Loucy (cell line): ENCODE measurements around the gene NAALADL2.

ENCODE experiments used
- H2AFZ ChIP-seq: fragments of 200-600 bp; sonication (generic); 2 replicates; pipeline ENCODE4 v1.6.0; 2016; ENCODE audit warnings: antibody characterized with exemption, mild to moderate bottlenecking, low read length, moderate library complexity
- H3F3A ChIP-seq: fragments of 200-600 bp; 2 replicates; pipeline ENCODE4 v1.6.0; 2016; ENCODE audit warnings: antibody characterized with exemption, low read depth, mild to moderate bottlenecking
- H3K27me3 ChIP-seq: fragments of 200-600 bp; sonication (generic); 2 replicates; pipeline ENCODE4 v1.6.1; 2014; ENCODE audit warnings: low read length, mild to moderate bottlenecking; ENCODE audit not compliant: insufficient read depth, poor library complexity, severe bottlenecking
- H3K36me3 ChIP-seq: fragments of 200-600 bp; sonication (generic); 2 replicates; pipeline ENCODE4 v1.6.1; 2016; ENCODE audit warnings: low read length; ENCODE audit not compliant: insufficient read depth
- H3K4me1 ChIP-seq: fragments of 200-600 bp; sonication (generic); 2 replicates; pipeline ENCODE4 v1.5.1; 2014; ENCODE audit warnings: low read length, mild to moderate bottlenecking; ENCODE audit not compliant: insufficient read depth, poor library complexity, severe bottlenecking
- H3K4me2 ChIP-seq: fragments of 200-600 bp; sonication (generic); 2 replicates; pipeline ENCODE4 v1.6.0; 2014; ENCODE audit warnings: antibody characterized with exemption, low read length, low read depth, mild to moderate bottlenecking; ENCODE audit not compliant: poor library complexity, severe bottlenecking
- H3K4me3 ChIP-seq: fragments of 200-600 bp; sonication (generic); 2 replicates; pipeline ENCODE4 v1.5.1; 2014; ENCODE audit warnings: low read length, mild to moderate bottlenecking, mixed read lengths; ENCODE audit not compliant: poor library complexity, severe bottlenecking
- H3K79me2 ChIP-seq: fragments of 200-600 bp; sonication (generic); 2 replicates; pipeline ENCODE4 v1.6.1; 2014; ENCODE audit warnings: low read length; ENCODE audit not compliant: insufficient read depth
- H3K9ac ChIP-seq: fragments of 200-600 bp; sonication (generic); 2 replicates; pipeline ENCODE4 v1.6.0; 2014; ENCODE audit warnings: mild to moderate bottlenecking, low read depth, low read length, moderate library complexity; ENCODE audit not compliant: poor library complexity, severe bottlenecking
- H3K9me2 ChIP-seq: fragments of 200-600 bp; sonication (generic); replicated peaks from 2 replicates; pipeline ENCODE4 v1.6.1; 2016; ENCODE audit warnings: low read depth, low read length, mixed read lengths
- H3K9me3 ChIP-seq: fragments of 200-600 bp; sonication (generic); 2 replicates; pipeline ENCODE4 v1.6.1; 2014; ENCODE audit warnings: mild to moderate bottlenecking, antibody characterized with exemption, low read length, low read depth; ENCODE audit not compliant: insufficient read depth
- H4K20me1 ChIP-seq: fragments of 200-600 bp; sonication (generic); 2 replicates; pipeline ENCODE4 v1.6.0; 2014; ENCODE audit warnings: antibody characterized with exemption, low read length, mild to moderate bottlenecking; ENCODE audit not compliant: insufficient read depth, poor library complexity, severe bottlenecking
- EZH2phosphoT487 ChIP-seq: fragments of 200-600 bp; IDR thresholded peaks from 2 replicates; pipeline ENCODE4 v1.6.1; 2018; ENCODE audit warnings: antibody characterized with exemption, mild to moderate bottlenecking, moderate library complexity, borderline replicate concordance
- TF ChIP-seq, protein P1 (sequence below): fragments of 200-600 bp; sonication (generic); conservative IDR thresholded peaks from 2 replicates; pipeline ENCODE4 v1.5.1; 2014; ENCODE audit warnings: mild to moderate bottlenecking, antibody characterized with exemption, low read length

Gene NAALADL2

DNA sequence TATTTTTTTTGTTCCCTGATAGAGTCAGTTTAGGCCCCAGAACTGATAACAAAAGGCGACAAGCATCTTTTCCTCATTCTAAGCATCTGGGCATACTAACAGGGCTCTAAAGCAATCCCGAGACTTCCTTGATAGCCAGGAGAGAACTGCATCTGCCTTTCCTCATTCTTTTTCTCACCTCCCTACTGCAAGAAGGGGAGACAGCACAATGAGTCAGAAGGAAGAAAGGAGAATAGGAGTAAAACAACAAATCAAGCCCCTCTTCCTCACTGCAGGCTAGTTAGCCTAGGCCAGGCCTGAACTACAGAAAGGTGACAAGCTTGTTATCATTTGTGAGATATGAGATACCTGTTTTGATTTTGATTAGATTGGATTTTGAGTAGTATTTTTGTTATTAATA is 97.9 kb downstream of the NAALADL2 start:
- no peaks in the 10 kb centered on the region for H3K9me3 ChIP-seq
- H3K79me2 ChIP-seq, result no peaks in the 10 kb centered on the region
- H3K36me3 ChIP-seq, result no peaks in the 10 kb centered on the region
- H3K27me3 ChIP-seq, result no peaks in the 10 kb centered on the region
- no peaks in the 10 kb centered on the region for H4K20me1 ChIP-seq
- H3K4me1 ChIP-seq, result no peaks in the 10 kb centered on the region
- no peaks in the 10 kb centered on the region for H3K9me2 ChIP-seq
- no peak overlapping the region for H3K4me2 ChIP-seq
- TF ChIP-seq EZH2phosphoT487, result no peak
- TF ChIP-seq, protein P1, sequence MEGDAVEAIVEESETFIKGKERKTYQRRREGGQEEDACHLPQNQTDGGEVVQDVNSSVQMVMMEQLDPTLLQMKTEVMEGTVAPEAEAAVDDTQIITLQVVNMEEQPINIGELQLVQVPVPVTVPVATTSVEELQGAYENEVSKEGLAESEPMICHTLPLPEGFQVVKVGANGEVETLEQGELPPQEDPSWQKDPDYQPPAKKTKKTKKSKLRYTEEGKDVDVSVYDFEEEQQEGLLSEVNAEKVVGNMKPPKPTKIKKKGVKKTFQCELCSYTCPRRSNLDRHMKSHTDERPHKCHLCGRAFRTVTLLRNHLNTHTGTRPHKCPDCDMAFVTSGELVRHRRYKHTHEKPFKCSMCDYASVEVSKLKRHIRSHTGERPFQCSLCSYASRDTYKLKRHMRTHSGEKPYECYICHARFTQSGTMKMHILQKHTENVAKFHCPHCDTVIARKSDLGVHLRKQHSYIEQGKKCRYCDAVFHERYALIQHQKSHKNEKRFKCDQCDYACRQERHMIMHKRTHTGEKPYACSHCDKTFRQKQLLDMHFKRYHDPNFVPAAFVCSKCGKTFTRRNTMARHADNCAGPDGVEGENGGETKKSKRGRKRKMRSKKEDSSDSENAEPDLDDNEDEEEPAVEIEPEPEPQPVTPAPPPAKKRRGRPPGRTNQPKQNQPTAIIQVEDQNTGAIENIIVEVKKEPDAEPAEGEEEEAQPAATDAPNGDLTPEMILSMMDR, result no peak
- H3K9ac ChIP-seq, result no peak overlapping the region
- no peaks in the 10 kb centered on the region for H3F3A ChIP-seq
- no peak overlapping the region for H2AFZ ChIP-seq
- no peak overlapping the region for H3K4me3 ChIP-seq

DNA sequence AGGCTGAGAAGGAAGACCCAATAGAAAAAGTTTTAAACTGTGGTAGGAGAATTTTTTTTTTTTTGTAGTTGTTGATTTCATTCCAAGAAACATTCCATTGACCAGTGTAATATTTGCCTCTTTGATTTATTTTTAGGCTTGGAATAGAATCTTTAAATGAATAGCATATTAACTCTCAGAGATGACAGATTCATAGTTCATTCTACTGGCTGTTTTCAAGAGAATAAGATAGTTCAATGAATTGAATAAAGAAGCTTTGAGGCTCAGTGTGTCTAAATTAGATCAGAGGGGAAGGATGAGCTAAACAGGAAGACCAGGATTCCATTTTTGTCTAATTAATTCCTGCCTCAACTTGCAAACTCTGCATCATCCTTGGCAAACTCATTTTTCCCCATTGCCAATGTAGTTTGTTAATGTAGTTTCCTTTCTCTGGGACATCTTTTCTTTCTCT is 98.4 kb downstream of the NAALADL2 start:
- H3K4me3 ChIP-seq, result no peak overlapping the region
- H3K4me1 ChIP-seq, result no peaks in the 10 kb centered on the region
- no peak overlapping the region for H3K4me2 ChIP-seq
- no peaks in the 10 kb centered on the region for H3K36me3 ChIP-seq
- H4K20me1 ChIP-seq, result no peaks in the 10 kb centered on the region
- H3K9ac ChIP-seq, result no peak overlapping the region
- H2AFZ ChIP-seq, result no peak overlapping the region
- H3F3A ChIP-seq, result no peaks in the 10 kb centered on the region
- H3K9me3 ChIP-seq, result no peaks in the 10 kb centered on the region
- no peaks in the 10 kb centered on the region for H3K27me3 ChIP-seq
- no peaks in the 10 kb centered on the region for H3K79me2 ChIP-seq
- TF ChIP-seq, protein P1, result no peak
- TF ChIP-seq EZH2phosphoT487, result no peak
- no peaks in the 10 kb centered on the region for H3K9me2 ChIP-seq

DNA sequence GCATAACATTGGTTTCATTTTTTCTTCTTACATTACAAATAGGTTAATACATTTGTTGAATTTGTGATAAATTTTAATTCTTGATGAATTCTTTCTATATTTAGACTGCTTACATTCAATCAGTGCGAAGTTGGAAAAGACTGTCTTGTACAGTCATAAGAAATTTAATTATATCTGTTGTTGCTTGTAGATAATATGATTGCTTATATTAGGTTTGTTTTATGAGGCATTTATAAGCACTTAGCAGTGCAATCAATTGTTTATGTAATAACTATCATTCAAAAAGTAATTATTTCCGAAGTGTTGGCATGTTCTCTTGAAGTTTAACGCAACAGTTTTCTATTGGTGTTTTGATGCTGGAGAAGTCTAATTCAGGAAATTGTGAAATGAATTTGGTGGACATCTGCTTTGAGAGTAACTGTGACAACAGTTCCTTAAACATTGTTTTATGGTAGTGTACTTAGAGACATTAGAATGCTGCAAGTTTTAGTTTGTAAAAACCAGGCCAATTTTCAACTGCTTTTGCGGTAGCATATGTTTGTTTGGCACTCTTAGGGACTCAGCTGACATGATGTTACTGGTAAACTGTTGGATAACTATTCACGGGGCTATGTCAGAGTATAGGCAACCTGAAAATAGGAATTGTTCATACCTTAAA is 99.7 kb downstream of the NAALADL2 start:
- H3K4me2 ChIP-seq, result no peak overlapping the region
- no peak for TF ChIP-seq EZH2phosphoT487
- TF ChIP-seq, protein P1, result no peak
- H3F3A ChIP-seq, result no peaks in the 10 kb centered on the region
- H2AFZ ChIP-seq, result no peak overlapping the region
- H3K4me3 ChIP-seq, result no peak overlapping the region
- no peak overlapping the region for H3K9ac ChIP-seq
- H3K79me2 ChIP-seq, result no peaks in the 10 kb centered on the region
- no peaks in the 10 kb centered on the region for H3K36me3 ChIP-seq
- H4K20me1 ChIP-seq, result no peaks in the 10 kb centered on the region
- no peaks in the 10 kb centered on the region for H3K9me2 ChIP-seq
- no peaks in the 10 kb centered on the region for H3K27me3 ChIP-seq
- H3K9me3 ChIP-seq, result no peaks in the 10 kb centered on the region
- H3K4me1 ChIP-seq, result no peaks in the 10 kb centered on the region
